B cell (primary cell): Measurements from ENCODE around the gene PDZRN3. TPM values are rescaled to one million over a fixed set of nuclear protein-coding genes. Genes with fewer than 3 reads are reported as not detected.

Experiments
- ATAC-seq: fragments of 200-7000 bp; cut with Tn5 transposase; one replicate; pipeline ENCODE4 v1.10.0; 2021; ENCODE audit warnings: low read depth, mild to moderate bottlenecking, moderate number of reproducible peaks, moderate library complexity
- CTCF ChIA-PET: fragments of 350-600 bp; sonication (Branson Sonifier 250); formaldehyde crosslinking; loops from one replicate; lab custom pipeline; 2021; ENCODE audit warnings: antibody characterized with exemption, inconsistent platforms; lab: Charles Lee
- POLR2A ChIA-PET: fragments of 350-600 bp; sonication (Branson Sonifier 250); formaldehyde crosslinking; loops from one replicate; lab custom pipeline; 2021; ENCODE audit warnings: antibody characterized with exemption; lab: Charles Lee
- DNase-seq: peaks from one replicate; pipeline ENCODE4 v3.0.0; 2013
- H2AFZ ChIP-seq: 2 replicates; pipeline ENCODE4 v1.6.1; 2012; ENCODE audit warnings: mild to moderate bottlenecking, low read depth, low read length; ENCODE audit not compliant: insufficient read depth, poor library complexity, severe bottlenecking
- H3K27ac ChIP-seq, 2 donors: 1 replicate in 1 of 2; 2 replicates in 1 of 2; pipeline ENCODE4 v1.5.1; 2012 to 2013; ENCODE audit warnings: low read length in 2 of 2, mild to moderate bottlenecking in 2 of 2, moderate library complexity in 1 of 2
- H3K27me3 ChIP-seq, 4 experiments: fragments of 200-600 bp in 1 of 4; sonication (generic) in 1 of 4; replicated peaks in 1 of 4; 1 replicate in 2 of 4; 2 replicates in 2 of 4; pipeline versions ENCODE4 v1.6.1 to v1.7.0; 2013 to 2016; ENCODE audit warnings: low read length in 3 of 4, mild to moderate bottlenecking in 2 of 4, mixed read lengths in 1 of 4, moderate library complexity in 1 of 4; ENCODE audit not compliant: insufficient read depth in 4 of 4, control insufficient read depth in 3 of 4; ENCODE audit errors: control extremely low read depth in 1 of 4
- H3K36me3 ChIP-seq, 2 experiments: replicated peaks in 1 of 2; 1 replicate in 1 of 2; 2 replicates in 1 of 2; pipeline versions ENCODE4 v1.6.1 to v1.7.1; 2013; ENCODE audit warnings: low read length in 1 of 2; ENCODE audit not compliant: insufficient read depth in 2 of 2, control insufficient read depth in 1 of 2; ENCODE audit errors: control extremely low read depth in 1 of 2, extremely low read depth in 1 of 2
- H3K4me1 ChIP-seq, 2 donors: fragments of 200-600 bp in 1 of 2; sonication (generic) in 1 of 2; 1 replicate in 1 of 2; 2 replicates in 1 of 2; pipeline versions ENCODE4 v1.5.1 to v1.6.1; 2013 to 2017; ENCODE audit warnings: low read length in 2 of 2; ENCODE audit not compliant: control insufficient read depth in 2 of 2, insufficient read depth in 2 of 2
- H3K4me2 ChIP-seq: replicated peaks from 2 replicates; pipeline ENCODE3; 2012; ENCODE audit warnings: mild to moderate bottlenecking, low read depth, low read length; ENCODE audit not compliant: poor library complexity, severe bottlenecking
- H3K4me3 ChIP-seq, 5 experiments: fragments of 200-600 bp in 1 of 5; sonication (generic) in 1 of 5; 1 replicate in 3 of 5; 2 replicates in 2 of 5; pipeline versions ENCODE4 v1.5.1 to v1.7.0; 2011 to 2016; ENCODE audit warnings: low read length in 4 of 5, mild to moderate bottlenecking in 4 of 5, low read depth in 2 of 5, control low read depth in 1 of 5, moderate library complexity in 1 of 5; ENCODE audit not compliant: insufficient read depth in 1 of 5; ENCODE audit errors: control extremely low read depth in 1 of 5, extremely low read depth in 1 of 5
- H3K79me2 ChIP-seq: fragments of 200-600 bp; sonication (generic); one replicate; pipeline ENCODE4 v1.6.0; 2016; ENCODE audit warnings: low read length; ENCODE audit not compliant: control insufficient read depth, insufficient read depth
- H3K9ac ChIP-seq: fragments of 200-600 bp; sonication (generic); 2 replicates; pipeline ENCODE4 v1.6.1; 2017; ENCODE audit warnings: mild to moderate bottlenecking, low read length, moderate library complexity
- H3K9me3 ChIP-seq, 3 donors: one replicate each; pipeline versions ENCODE4 v1.6.1 to v1.7.1; 2013; ENCODE audit warnings: low read length in 2 of 3; ENCODE audit not compliant: control insufficient read depth in 2 of 3, insufficient read depth in 1 of 3; ENCODE audit errors: control extremely low read depth in 1 of 3
- H4K20me1 ChIP-seq: 2 replicates; pipeline ENCODE4 v1.6.0; 2012; ENCODE audit warnings: mild to moderate bottlenecking, low read length; ENCODE audit not compliant: insufficient read depth, control insufficient read depth, poor library complexity, severe bottlenecking
- H3K27ac Mint-ChIP-seq: one replicate; pipeline ENCODE4 v1.8.0; 2021; ENCODE audit warnings: mixed read lengths
- H3K27me3 Mint-ChIP-seq: one replicate; pipeline ENCODE4 v1.8.0; 2021; ENCODE audit warnings: mixed read lengths
- H3K4me1 Mint-ChIP-seq: one replicate; pipeline ENCODE4 v1.8.0; 2021; ENCODE audit warnings: mixed read lengths
- H3K4me3 Mint-ChIP-seq: one replicate; pipeline ENCODE4 v1.8.0; 2021; ENCODE audit warnings: mixed read lengths
- H3K9me3 Mint-ChIP-seq: one replicate; pipeline ENCODE4 v1.8.0; 2022; ENCODE audit warnings: mixed read lengths; ENCODE audit not compliant: insufficient read depth
- CTCF ChIP-seq: fragments of 200-600 bp; IDR thresholded peaks from one replicate; pipeline ENCODE4 v1.8.0; 2022; ENCODE audit warnings: antibody characterized with exemption, mild to moderate bottlenecking
- EZH2 ChIP-seq: IDR thresholded peaks from 2 replicates; pipeline ENCODE4 v1.6.1; 2012; ENCODE audit warnings: borderline replicate concordance, low read depth, mild to moderate bottlenecking, moderate library complexity, low read length; ENCODE audit not compliant: insufficient read depth, poor library complexity, severe bottlenecking
- WGBS: methylation state at CpG from one replicate; pipeline ENCODE4 v1.1.5; 2013; ENCODE audit warnings: missing lambda C conversion rate; ENCODE audit not compliant: insufficient coverage; 5-methylcytosine and 5-hydroxymethylcytosine counted together
- intact Hi-C: fragments of 100-400 bp; cut with micrococcal nuclease; formaldehyde crosslinking; loops from one replicate; pipeline ENCODE4 v1.10.0; 2022
- polyA plus RNA-seq: library from polyadenylated mRNA; depleted of rRNA; stranded (reverse); fragments of >200 nt; gene quantifications from 2 replicates; pipeline ENCODE4 v1.2.3, GENCODE V29; 2012
- total RNA-seq, 2 donors: library from RNA; stranded (reverse); fragments of 120-200 nt in 1 of 2; gene quantifications; 1 replicate in 1 of 2; 2 replicates in 1 of 2; pipeline versions ENCODE4 v1.2.3 to v1.2.4, GENCODE V29; 2013 to 2022

PDZRN3 gene
- total and polyA plus RNA-seq, 2 donors (not counting 1 experiment from before 2014, with no cell fraction given), result not detected

GRCh38 chr3:73442886-73443285 lies 181.9 kb downstream of the PDZRN3 start:
- H3K9me3 Mint-ChIP-seq, result no peaks in the 10 kb centered on the region
- intact Hi-C loops, result no loop called here
- H3K27me3 ChIP-seq, result no peaks in the 10 kb centered on the region
- no peaks in the 10 kb centered on the region for H3K4me1 Mint-ChIP-seq
- H4K20me1 ChIP-seq, result no peaks in the 10 kb centered on the region
- ChIA-PET POLR2A (no interaction called here), CTCF (interaction anchor here (0.7 kb wide), 1 partner anchor 59 kb away, joined by 3 read pairs; no protein-coding TSS in a partner anchor)
- no peak overlapping the region for H3K4me2 ChIP-seq
- peaks cover 6% of the 10 kb centered on the region for H3K27me3 Mint-ChIP-seq
- H2AFZ ChIP-seq, result no peak overlapping the region
- H3K9ac ChIP-seq, result no peak overlapping the region
- DNase-seq (no peak), ATAC-seq (no peak)
- no peaks in the 10 kb centered on the region for H3K79me2 ChIP-seq
- no peaks in the 10 kb centered on the region for H3K36me3 ChIP-seq
- no peak overlapping the region for H3K27ac Mint-ChIP-seq
- no peaks in the 10 kb centered on the region for H3K9me3 ChIP-seq
- TF ChIP-seq CTCF (no peak), EZH2 (no peak)
- no peaks in the 10 kb centered on the region for H3K4me1 ChIP-seq
- no peak overlapping the region for H3K4me3 Mint-ChIP-seq
- WGBS, result no CpG with 5 or more reads among the region's 7 CpGs
- H3K27ac ChIP-seq, result no peak overlapping the region
- no peak overlapping the region for H3K4me3 ChIP-seq

- Mint-ChIP-seq H3K9me3 (no peaks in the 10 kb centered on the region), H3K4me1 (no peaks in the 10 kb centered on the region), H3K4me3 (no peak overlapping the region), H3K27me3 (peaks cover 6% of the 10 kb centered on the region), H3K27ac (no peak overlapping the region)
- H3K36me3 ChIP-seq, result no peaks in the 10 kb centered on the region
- 87% methylated on average over 5 of the region's 6 CpGs for WGBS
- ChIA-PET POLR2A (no interaction called here), CTCF (no interaction called here)
- no peak overlapping the region for H3K27ac ChIP-seq
- no peaks in the 10 kb centered on the region for H3K9me3 ChIP-seq
- ATAC-seq (no peak), DNase-seq (no peak)
- intact Hi-C loops, result no loop called here
- H3K4me1 ChIP-seq, result no peaks in the 10 kb centered on the region
- H3K79me2 ChIP-seq, result no peaks in the 10 kb centered on the region
- H3K4me3 ChIP-seq, result no peak overlapping the region
- no peaks in the 10 kb centered on the region for H4K20me1 ChIP-seq
- H3K27me3 ChIP-seq, result no peaks in the 10 kb centered on the region
- TF ChIP-seq CTCF (no peak), EZH2 (no peak)
- no peak overlapping the region for H2AFZ ChIP-seq
- H3K4me2 ChIP-seq, result no peak overlapping the region
- H3K9ac ChIP-seq, result no peak overlapping the region
Observed at GRCh38 chr3:73442152-73442551, 182.6 kb downstream of the PDZRN3 start.
